ENCODE data around the gene NGRN. TPM values are rescaled to one million over a fixed set of nuclear protein-coding genes. Genes with fewer than 3 reads are reported as not detected.

NGRN gene, protein sequence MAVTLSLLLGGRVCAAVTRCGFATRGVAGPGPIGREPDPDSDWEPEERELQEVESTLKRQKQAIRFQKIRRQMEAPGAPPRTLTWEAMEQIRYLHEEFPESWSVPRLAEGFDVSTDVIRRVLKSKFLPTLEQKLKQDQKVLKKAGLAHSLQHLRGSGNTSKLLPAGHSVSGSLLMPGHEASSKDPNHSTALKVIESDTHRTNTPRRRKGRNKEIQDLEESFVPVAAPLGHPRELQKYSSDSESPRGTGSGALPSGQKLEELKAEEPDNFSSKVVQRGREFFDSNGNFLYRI
- total RNA-seq = 10 to 100 TPM; 35.6 to 74.2 (median 62.6) TPM

DNA sequence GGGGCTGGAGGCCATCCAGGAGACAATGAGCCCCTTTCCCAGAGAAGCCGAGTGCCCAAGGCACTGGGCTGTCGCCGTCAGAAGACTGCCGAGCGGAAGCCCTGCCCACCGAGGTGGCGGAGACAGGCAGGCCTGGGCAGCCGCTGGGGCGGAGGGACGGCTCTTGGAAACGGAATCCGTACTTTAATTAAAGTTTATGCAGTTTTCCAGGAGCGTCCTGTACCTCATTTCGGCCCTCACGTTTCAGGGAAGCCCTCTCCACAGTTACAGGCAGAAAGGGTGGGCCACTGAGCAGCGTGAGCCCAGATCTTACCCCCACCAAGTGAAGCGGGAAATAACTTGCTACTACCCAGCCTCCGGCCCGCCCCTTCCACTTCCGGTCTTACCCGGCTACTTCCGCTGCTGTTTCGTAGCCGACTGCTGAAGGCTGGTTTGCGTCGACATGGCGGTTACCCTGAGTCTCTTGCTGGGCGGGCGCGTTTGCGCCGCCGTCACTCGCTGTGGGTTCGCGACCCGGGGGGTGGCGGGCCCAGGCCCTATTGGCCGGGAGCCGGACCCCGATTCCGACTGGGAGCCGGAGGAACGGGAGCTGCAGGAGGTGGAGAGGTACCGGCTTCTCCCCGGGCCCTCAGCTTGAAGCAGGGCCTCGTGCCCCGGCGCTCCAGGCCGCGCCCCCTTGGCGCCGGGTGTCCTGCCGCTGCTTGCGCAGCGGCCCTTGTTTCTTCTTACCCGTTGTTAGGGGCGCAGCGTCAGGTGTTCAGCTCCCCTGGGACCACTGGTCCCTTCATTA lies at the start of gene NGRN:
Gene NGRN, plus strand, starts transcription at position 402 of the 790 bp plus-strand sequence. Its CDS starts 41 bp downstream, at position 443.
- ATAC-seq (ENCODE audit: low FRiP score in 2 of 2) (peak; percentile 96 to 98), DNase-seq (peak; percentile 93 to 95)
- TF ChIP-seq POLR2AphosphoS5 (IDR thresholded peaks at IDR 0.05) (peak; percentile 96 to 97), POLR2A (IDR thresholded peaks at IDR 0.05) (peak in 3 of 4 donors; percentile 85 to 95 (median 94)), EP300 (IDR thresholded peaks at IDR 0.05) (peak in 1 of 4 donors; percentile 74)
- TF ChIP-seq, protein P1, sequence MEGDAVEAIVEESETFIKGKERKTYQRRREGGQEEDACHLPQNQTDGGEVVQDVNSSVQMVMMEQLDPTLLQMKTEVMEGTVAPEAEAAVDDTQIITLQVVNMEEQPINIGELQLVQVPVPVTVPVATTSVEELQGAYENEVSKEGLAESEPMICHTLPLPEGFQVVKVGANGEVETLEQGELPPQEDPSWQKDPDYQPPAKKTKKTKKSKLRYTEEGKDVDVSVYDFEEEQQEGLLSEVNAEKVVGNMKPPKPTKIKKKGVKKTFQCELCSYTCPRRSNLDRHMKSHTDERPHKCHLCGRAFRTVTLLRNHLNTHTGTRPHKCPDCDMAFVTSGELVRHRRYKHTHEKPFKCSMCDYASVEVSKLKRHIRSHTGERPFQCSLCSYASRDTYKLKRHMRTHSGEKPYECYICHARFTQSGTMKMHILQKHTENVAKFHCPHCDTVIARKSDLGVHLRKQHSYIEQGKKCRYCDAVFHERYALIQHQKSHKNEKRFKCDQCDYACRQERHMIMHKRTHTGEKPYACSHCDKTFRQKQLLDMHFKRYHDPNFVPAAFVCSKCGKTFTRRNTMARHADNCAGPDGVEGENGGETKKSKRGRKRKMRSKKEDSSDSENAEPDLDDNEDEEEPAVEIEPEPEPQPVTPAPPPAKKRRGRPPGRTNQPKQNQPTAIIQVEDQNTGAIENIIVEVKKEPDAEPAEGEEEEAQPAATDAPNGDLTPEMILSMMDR (IDR thresholded peaks at IDR 0.05) = no peak
- Histone ChIP-seq H3K4me3 (peak within 1 kb of the TSS; percentile 72 to 80 (median 78)), H3K27ac (peak within 1 kb of the TSS; percentile 94 to 98 (median 96)), H3K27me3 (no peaks in the 10 kb centered on the region), H3K36me3 (peaks cover 0 to 12% (median 3%) of the 10 kb centered on the region in 4 donors), H3K4me1 (peaks cover 29 to 54% (median 41%) of the 10 kb centered on the region in 4 donors), H3K9me3 (no peaks in the 10 kb centered on the region)
- WGBS, 2 donors = 0% methylated on average over 40 to 50 of the region's 59 CpGs

DNA sequence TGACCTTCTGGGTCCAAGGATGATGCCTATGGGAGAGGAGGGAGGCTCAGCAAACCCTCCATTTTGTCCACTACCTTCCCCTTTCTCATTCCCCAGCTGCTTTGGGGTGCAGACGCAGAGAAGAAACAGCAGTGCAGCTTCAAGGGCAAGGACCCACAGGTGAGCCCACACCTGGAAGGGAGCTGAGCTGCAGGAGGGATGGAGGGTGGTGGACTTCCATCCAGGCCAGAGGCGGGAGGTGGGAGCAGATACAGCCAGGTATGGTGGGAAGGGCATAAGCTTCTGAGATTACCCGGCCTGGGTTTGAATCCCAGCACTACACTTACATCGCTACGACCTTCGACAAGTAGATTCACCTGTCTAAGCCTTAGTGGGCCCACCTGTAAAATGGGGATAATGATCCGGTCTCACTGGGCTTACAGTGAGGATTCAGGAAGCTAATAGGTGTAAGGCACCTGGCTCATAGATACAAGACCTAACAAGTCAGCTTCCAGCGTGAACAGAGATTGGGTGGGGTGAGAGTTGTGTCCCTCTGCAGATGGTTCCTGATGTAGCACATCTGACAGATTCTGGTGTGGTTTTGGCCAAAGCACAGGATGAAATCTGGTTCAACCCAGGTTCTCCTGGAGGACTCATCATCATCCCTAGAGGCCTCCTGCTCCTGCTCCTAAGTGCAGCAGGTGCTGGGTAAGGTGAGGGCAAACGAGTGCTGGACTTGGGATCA lies 47.6 kb upstream of the NGRN start:
- Histone ChIP-seq H3K9me3 (no peaks in the 10 kb centered on the region), H3K27ac (no peak overlapping the region), H3K4me1 (peaks cover 12 to 26% (median 16%) of the 10 kb centered on the region in 4 donors), H3K36me3 (peaks cover 0 to 37% (median 10%) of the 10 kb centered on the region in 4 donors), H3K4me3 (no peak overlapping the region), H3K27me3 (no peaks in the 10 kb centered on the region)
- DNase-seq (no peak), ATAC-seq (ENCODE audit: low FRiP score in 2 of 2) (no peak)
- 83 to 97% methylated on average over 9 of the region's 9 CpGs for WGBS, 2 donors
- TF ChIP-seq POLR2AphosphoS5 (IDR thresholded peaks at IDR 0.05) (no peak), POLR2A (IDR thresholded peaks at IDR 0.05) (no peak), EP300 (IDR thresholded peaks at IDR 0.05) (no peak)
- TF ChIP-seq, protein P1 (IDR thresholded peaks at IDR 0.05) = no peak

DNA sequence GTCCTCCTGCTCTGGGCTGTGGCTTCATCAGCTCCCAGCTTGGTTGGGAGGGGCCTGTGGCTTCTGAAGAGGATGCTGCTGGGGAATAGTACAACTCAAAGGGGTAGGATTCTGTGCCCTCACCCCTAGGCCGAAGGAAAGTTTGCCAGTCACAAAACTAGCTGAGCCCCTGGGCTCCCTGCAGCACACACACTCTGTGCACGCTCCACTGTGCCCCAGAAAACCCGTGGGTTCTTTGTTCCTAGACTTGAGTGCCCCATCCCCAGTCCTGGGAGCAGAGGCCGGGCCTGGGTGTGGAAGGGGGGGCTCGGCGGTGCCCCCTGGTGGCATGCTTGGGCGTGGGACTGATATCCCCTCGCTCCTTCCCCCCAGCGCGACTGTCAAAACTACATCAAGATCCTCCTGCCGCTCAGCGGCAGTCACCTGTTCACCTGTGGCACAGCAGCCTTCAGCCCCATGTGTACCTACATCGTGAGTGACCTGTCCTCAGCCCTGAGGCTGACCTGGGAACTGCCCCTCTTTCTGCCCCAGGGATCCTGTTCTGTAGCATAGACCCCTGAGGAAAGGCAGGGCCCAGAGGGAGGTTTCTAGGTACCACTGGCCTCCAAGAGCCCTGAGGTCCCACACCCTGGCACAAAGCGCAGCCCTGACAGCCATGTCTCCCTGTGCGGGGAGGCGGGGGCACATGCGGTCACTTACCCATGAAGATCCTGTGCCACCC lies 45.9 kb upstream of the NGRN start:
- Histone ChIP-seq H3K4me1 (peaks cover 6 to 13% (median 7%) of the 10 kb centered on the region in 4 donors), H3K36me3 (peaks cover 8 to 55% (median 26%) of the 10 kb centered on the region in 4 donors), H3K9me3 (no peaks in the 10 kb centered on the region), H3K27ac (no peak overlapping the region), H3K27me3 (no peaks in the 10 kb centered on the region), H3K4me3 (no peak overlapping the region)
- 60 to 64% methylated on average over 9 to 16 of the region's 17 CpGs for WGBS, 2 donors
- TF ChIP-seq POLR2A (IDR thresholded peaks at IDR 0.05) = no peak
- TF ChIP-seq, protein P1 (IDR thresholded peaks at IDR 0.05) = peak; percentile 44 to 78 (median 66)
- DNase-seq (peak; percentile 45 to 91), ATAC-seq (ENCODE audit: low FRiP score in 2 of 2) (peak; percentile 58 to 78)

DNA sequence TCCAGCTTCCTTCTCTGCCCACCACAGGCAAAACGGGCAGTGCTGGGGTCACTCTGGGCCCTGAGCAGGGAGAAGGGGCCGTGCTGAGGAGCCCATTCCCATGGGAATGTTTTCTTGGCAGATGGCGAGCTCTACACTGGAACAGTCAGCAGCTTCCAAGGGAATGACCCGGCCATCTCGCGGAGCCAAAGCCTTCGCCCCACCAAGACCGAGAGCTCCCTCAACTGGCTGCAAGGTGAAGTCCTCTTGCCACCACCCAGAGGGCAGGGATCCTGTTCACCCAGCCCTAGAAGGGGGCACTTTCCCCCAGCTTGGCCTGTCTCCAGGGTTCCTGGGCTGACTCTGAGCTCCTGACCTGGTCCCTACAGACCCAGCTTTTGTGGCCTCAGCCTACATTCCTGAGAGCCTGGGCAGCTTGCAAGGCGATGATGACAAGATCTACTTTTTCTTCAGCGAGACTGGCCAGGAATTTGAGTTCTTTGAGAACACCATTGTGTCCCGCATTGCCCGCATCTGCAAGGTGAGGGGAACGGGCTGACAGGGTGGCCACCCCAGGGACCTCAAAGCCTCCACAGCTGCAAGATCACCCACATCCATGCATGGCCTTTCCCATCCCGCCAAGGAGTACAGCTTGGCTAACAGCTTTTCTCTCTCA lies 44.1 kb upstream of the NGRN start:
- peak overlapping the region in 2 of 4 donors; percentile 16 to 30 for H3K27ac ChIP-seq
- WGBS, 2 donors = 47 to 68% methylated on average over 7 to 11 of the region's 14 CpGs

More for the DNA sequence above, 44.1 kb upstream of the NGRN start:
- Histone ChIP-seq H3K36me3 (peaks cover 11 to 73% (median 42%) of the 10 kb centered on the region in 4 donors), H3K4me1 (peaks cover 7 to 26% (median 7%) of the 10 kb centered on the region in 4 donors), H3K4me3 (no peak overlapping the region), H3K27me3 (no peaks in the 10 kb centered on the region), H3K9me3 (no peaks in the 10 kb centered on the region)
- peak; percentile 69 to 85 for ATAC-seq (ENCODE audit: low FRiP score in 2 of 2)
- TF ChIP-seq, protein P1 (IDR thresholded peaks at IDR 0.05) = peak; percentile 55 to 78 (median 68)
- TF ChIP-seq POLR2A (IDR thresholded peaks at IDR 0.05) (no peak), POLR2AphosphoS5 (IDR thresholded peaks at IDR 0.05) (peak in 1 of 2 donors; percentile 22)
- peak in 1 of 2 donors; percentile 74 for DNase-seq

Data from upper lobe of left lung (tissue), 6 donors.